Activated T-helper 1 cell treated with anti-CD3 and anti-CD28 coated beads, Interleukin-2, amount 50 U/mL, for 16 hours (primary cell): Measurements from ENCODE around the gene MBOAT1.
"Not testable (repeated sequence)": the region's sequence is repeated elsewhere in the genome, so short reads cannot be mapped to it uniquely, and the experiment has no call there.

Source experiments
- DNase-seq, 2 donors: peaks; one replicate each; pipeline ENCODE4 v3.0.0-alpha.2; 2020; ENCODE audit warnings: low read depth in 1 of 2, low spot score in 1 of 2

The MBOAT1 gene

GRCh38 chr6:20173833-20174792, 38.2 kb downstream of the MBOAT1 start:
- DNase-seq: no peak

- DNase-seq: no peak
These were observed 39.3 kb downstream of the MBOAT1 start for GRCh38 chr6:20172842-20173456.

- DNase-seq: no peak
These were observed 41.7 kb downstream of the MBOAT1 start for GRCh38 chr6:20170455-20171148.

- no peak for DNase-seq
These were observed 42.5 kb downstream of the MBOAT1 start for GRCh38 chr6:20169786-20170185.

GRCh38 chr6:20169119-20169557, 43.1 kb downstream of the MBOAT1 start:
- DNase-seq: no peak

- DNase-seq: no peak
These were observed 43.6 kb downstream of the MBOAT1 start for GRCh38 chr6:20168690-20169089.

- DNase-seq: no peak
These were observed 44.7 kb downstream of the MBOAT1 start for GRCh38 chr6:20167601-20168000.

GRCh38 chr6:20166210-20166609, 46.1 kb downstream of the MBOAT1 start:
- no peak for DNase-seq

- DNase-seq: no peak
These were observed 49.8 kb downstream of the MBOAT1 start for GRCh38 chr6:20162515-20162914.

GRCh38 chr6:20160541-20161283, 51.6 kb downstream of the MBOAT1 start:
- no peak for DNase-seq

- no peak for DNase-seq
These were observed 52.3 kb downstream of the MBOAT1 start for GRCh38 chr6:20159781-20160540.

- DNase-seq: no peak
These were observed 53.2 kb downstream of the MBOAT1 start for GRCh38 chr6:20159098-20159497.

GRCh38 chr6:20158676-20159075, 53.6 kb downstream of the MBOAT1 start:
- DNase-seq: no peak

- DNase-seq: no peak
These were observed 55.4 kb downstream of the MBOAT1 start for GRCh38 chr6:20156824-20157223.

- DNase-seq: no peak
These were observed 57.5 kb downstream of the MBOAT1 start for GRCh38 chr6:20154753-20155152.

- DNase-seq: no peak
These were observed 59.1 kb downstream of the MBOAT1 start for GRCh38 chr6:20153194-20153593.

GRCh38 chr6:20148433-20148832, 63.8 kb downstream of the MBOAT1 start:
- no peak for DNase-seq

- DNase-seq: no peak
These were observed 64.8 kb downstream of the MBOAT1 start for GRCh38 chr6:20147469-20147868.

- not testable (repeated sequence) for DNase-seq
These were observed 65.4 kb downstream of the MBOAT1 start for GRCh38 chr6:20146831-20147230.

- no peak for DNase-seq
These were observed 66.0 kb downstream of the MBOAT1 start for GRCh38 chr6:20146291-20146690.
